Upper lobe of left lung (tissue), 6 donors: ENCODE results near the gene CYP19A1. TPM values are rescaled to one million over a fixed set of nuclear protein-coding genes. Genes with fewer than 3 reads are reported as not detected.

Experiments used
- ATAC-seq, 2 donors: fragments of 200-7000 bp; cut with Tn5 transposase; one replicate each; pipeline ENCODE4 v1.9.1; 2022; ENCODE audit warnings: mild to moderate bottlenecking in 2 of 2, moderate library complexity in 2 of 2; ENCODE audit not compliant: low FRiP score in 2 of 2
- DNase-seq, 2 donors: peaks; one replicate each; pipeline ENCODE4 v3.0.0-alpha.2; 2019 to 2020
- H3K27ac ChIP-seq, 4 donors: fragments of 200-600 bp; sonication (generic); one replicate each; pipeline ENCODE4 v1.5.1; 2016 to 2019
- H3K27me3 ChIP-seq, 4 donors: fragments of 200-600 bp; sonication (generic); one replicate each; pipeline ENCODE4 v1.5.1; 2017 to 2019
- H3K36me3 ChIP-seq, 4 donors: fragments of 200-600 bp; sonication (generic); one replicate each; pipeline ENCODE4 v1.5.1; 2016 to 2019
- H3K4me1 ChIP-seq, 4 donors: fragments of 200-600 bp; sonication (generic); one replicate each; pipeline ENCODE4 v1.5.1; 2018 to 2019
- H3K4me3 ChIP-seq, 4 donors: fragments of 200-600 bp; sonication (generic); one replicate each; pipeline ENCODE4 v1.5.1; 2017 to 2019; ENCODE audit warnings: mild to moderate bottlenecking in 2 of 4, moderate library complexity in 1 of 4
- H3K9me3 ChIP-seq, 4 donors: fragments of 200-600 bp; sonication (generic); one replicate each; pipeline ENCODE4 v1.5.1; 2018 to 2019
- EP300 ChIP-seq, 4 donors: sonication (generic); formaldehyde crosslinking; IDR thresholded peaks; one replicate each; pipeline ENCODE4 v1.5.1; 2017; ENCODE audit warnings: antibody characterized with exemption in 4 of 4, control low read depth in 2 of 4
- POLR2A ChIP-seq, 4 donors: fragments of 450-650 bp; IDR thresholded peaks; one replicate each; pipeline ENCODE4 v1.5.1; 2016 to 2017; ENCODE audit warnings: antibody characterized with exemption in 4 of 4, mild to moderate bottlenecking in 2 of 4
- POLR2AphosphoS5 ChIP-seq, 2 donors: sonication (generic); formaldehyde crosslinking; IDR thresholded peaks; one replicate each; pipeline ENCODE4 v1.5.1; 2017; ENCODE audit warnings: antibody characterized with exemption in 2 of 2
- WGBS, 2 donors: methylation state at CpG; one replicate each; pipeline ENCODE4 v1.1.5; 2017 to 2018; 5-methylcytosine and 5-hydroxymethylcytosine counted together
- total RNA-seq, 6 donors: library from RNA; depleted of rRNA in 4 of 6; stranded (reverse); fragments of >200 nt in 4 of 6; gene quantifications; one replicate each; pipeline versions ENCODE4 v1.1.0 to v1.2.1, GENCODE V29; 2016 to 2021
- TF ChIP-seq, protein P1 (sequence below), 6 experiments: fragments of 450-650 bp in 4 of 6; fragments of 200-600 bp in 2 of 6; sonication (generic) in 2 of 6; IDR thresholded peaks; one replicate each; pipeline ENCODE4 v1.5.1; 2016 to 2019; ENCODE audit warnings: antibody characterized with exemption in 6 of 6
- donor health status: DM: no; HTN: no; CAD: no; lungs with moderate emphysema.
- donor health status: DM: no; HTN: yes; CAD: no; lungs with severe emphysema.

Gene CYP19A1
- total RNA-seq, 6 donors from 2014 or later = 0.52 to 8.4 (median 1.0) TPM; not detected in 2

- Histone ChIP-seq H3K27ac (peak within 1 kb of the TSS in 2 of 4 donors; percentile 45 to 70), H3K4me1 (peaks cover 4 to 12% (median 9%) of the 10 kb centered on the region in 4 donors), H3K9me3 (no peaks in the 10 kb centered on the region), H3K36me3 (no peaks in the 10 kb centered on the region), H3K4me3 (peak within 1 kb of the TSS in 3 of 4 donors; percentile 42 to 54 (median 49)), H3K27me3 (no peaks in the 10 kb centered on the region)
- WGBS, 2 donors = 6% methylated on average over 33 to 34 of the region's 76 CpGs
- peak in 1 of 4 donors; percentile 65 for TF ChIP-seq POLR2A (IDR thresholded peaks at IDR 0.05)
- TF ChIP-seq, protein P1, sequence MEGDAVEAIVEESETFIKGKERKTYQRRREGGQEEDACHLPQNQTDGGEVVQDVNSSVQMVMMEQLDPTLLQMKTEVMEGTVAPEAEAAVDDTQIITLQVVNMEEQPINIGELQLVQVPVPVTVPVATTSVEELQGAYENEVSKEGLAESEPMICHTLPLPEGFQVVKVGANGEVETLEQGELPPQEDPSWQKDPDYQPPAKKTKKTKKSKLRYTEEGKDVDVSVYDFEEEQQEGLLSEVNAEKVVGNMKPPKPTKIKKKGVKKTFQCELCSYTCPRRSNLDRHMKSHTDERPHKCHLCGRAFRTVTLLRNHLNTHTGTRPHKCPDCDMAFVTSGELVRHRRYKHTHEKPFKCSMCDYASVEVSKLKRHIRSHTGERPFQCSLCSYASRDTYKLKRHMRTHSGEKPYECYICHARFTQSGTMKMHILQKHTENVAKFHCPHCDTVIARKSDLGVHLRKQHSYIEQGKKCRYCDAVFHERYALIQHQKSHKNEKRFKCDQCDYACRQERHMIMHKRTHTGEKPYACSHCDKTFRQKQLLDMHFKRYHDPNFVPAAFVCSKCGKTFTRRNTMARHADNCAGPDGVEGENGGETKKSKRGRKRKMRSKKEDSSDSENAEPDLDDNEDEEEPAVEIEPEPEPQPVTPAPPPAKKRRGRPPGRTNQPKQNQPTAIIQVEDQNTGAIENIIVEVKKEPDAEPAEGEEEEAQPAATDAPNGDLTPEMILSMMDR (IDR thresholded peaks at IDR 0.05) = peak in 1 of 6 experiments; percentile 7
- peak; percentile 11 to 49 for TF ChIP-seq POLR2AphosphoS5 (IDR thresholded peaks at IDR 0.05)
- TF ChIP-seq EP300 (IDR thresholded peaks at IDR 0.05) = no peak
- ATAC-seq (peak; percentile 73 to 80), DNase-seq (peak; percentile 51 to 90)
Observed at GRCh38 chr15:51341366-51342226, 3.2 kb upstream of the CYP19A1 start, which contains the start of gene GLDN. TSS of gene GLDN (plus strand) at chr15:51341655. CDS start at chr15:51341685, 30 bp downstream.

GRCh38 chr15:51335538-51336410, 2.6 kb downstream of the CYP19A1 start:
- ATAC-seq (no peak), DNase-seq (no peak)
- Histone ChIP-seq H3K9me3 (no peaks in the 10 kb centered on the region), H3K4me1 (peaks cover 11 to 25% (median 16%) of the 10 kb centered on the region in 4 donors), H3K36me3 (no peaks in the 10 kb centered on the region), H3K27me3 (no peaks in the 10 kb centered on the region), H3K4me3 (no peak overlapping the region), H3K27ac (peak overlapping the region in 1 of 4 donors; percentile 19)
- 89% methylated on average over 9 of the region's 9 CpGs for WGBS, 2 donors
- TF ChIP-seq, protein P1 (IDR thresholded peaks at IDR 0.05) = no peak
- TF ChIP-seq EP300 (IDR thresholded peaks at IDR 0.05) (no peak), POLR2AphosphoS5 (IDR thresholded peaks at IDR 0.05) (no peak), POLR2A (IDR thresholded peaks at IDR 0.05) (no peak)

DNA sequence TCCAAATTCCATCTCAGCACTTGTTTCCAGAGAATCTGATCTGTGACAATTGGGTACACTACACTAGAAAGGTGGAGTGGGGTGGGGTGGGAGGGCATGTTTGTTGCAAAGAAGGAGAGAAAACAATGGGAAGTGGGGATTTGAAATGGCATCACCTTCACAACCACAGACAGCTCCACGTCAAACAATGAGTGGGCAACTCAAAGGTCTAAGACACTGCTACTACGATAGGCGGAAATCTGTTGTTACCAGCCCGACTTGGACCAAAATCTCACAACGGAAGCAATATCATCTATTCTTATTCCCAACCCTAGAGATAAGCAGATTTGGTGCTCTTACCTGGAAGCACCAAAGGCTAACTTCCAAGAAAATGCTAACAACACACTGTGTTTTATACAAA, 3.3 kb downstream of the CYP19A1 start:
- ATAC-seq (no peak), DNase-seq (no peak)
- no peak overlapping the region for H3K4me3 ChIP-seq
- no peaks in the 10 kb centered on the region for H3K36me3 ChIP-seq
- H3K4me1 ChIP-seq = peaks cover 11 to 25% (median 16%) of the 10 kb centered on the region in 4 donors
- no peaks in the 10 kb centered on the region for H3K27me3 ChIP-seq
- no peaks in the 10 kb centered on the region for H3K9me3 ChIP-seq
- no peak overlapping the region for H3K27ac ChIP-seq
- TF ChIP-seq POLR2A (IDR thresholded peaks at IDR 0.05) (no peak), EP300 (IDR thresholded peaks at IDR 0.05) (no peak), POLR2AphosphoS5 (IDR thresholded peaks at IDR 0.05) (no peak)
- TF ChIP-seq, protein P1 (IDR thresholded peaks at IDR 0.05) = no peak
- WGBS, 2 donors = 90 to 95% methylated on average over 5 of the region's 5 CpGs

GRCh38 chr15:51334011-51334451, 4.4 kb downstream of the CYP19A1 start:
- ATAC-seq = peak; percentile 33 to 66
- no peaks in the 10 kb centered on the region for H3K36me3 ChIP-seq
- DNase-seq = peak in 1 of 2 donors; percentile 27
- peak overlapping the region in 2 of 4 donors; percentile 4 to 7 for H3K27ac ChIP-seq
- no peaks in the 10 kb centered on the region for H3K9me3 ChIP-seq
- TF ChIP-seq POLR2A (IDR thresholded peaks at IDR 0.05) (peak in 1 of 4 donors; percentile 10), EP300 (IDR thresholded peaks at IDR 0.05) (no peak), POLR2AphosphoS5 (IDR thresholded peaks at IDR 0.05) (no peak)
- TF ChIP-seq, protein P1 (IDR thresholded peaks at IDR 0.05) = no peak
- H3K4me1 ChIP-seq = peaks cover 11 to 25% (median 16%) of the 10 kb centered on the region in 4 donors
- no peaks in the 10 kb centered on the region for H3K27me3 ChIP-seq
- 10% methylated on average over 2 of the region's 2 CpGs for WGBS, 2 donors
- H3K4me3 ChIP-seq = no peak overlapping the region
